Thymus (tissue), 11 donors: ENCODE measurements around the gene PRPSAP1. TPM values are rescaled to one million over a fixed set of nuclear protein-coding genes. Genes with fewer than 3 reads are reported as not detected.

Source experiments
- DNase-seq, 9 donors: peaks; one replicate each; pipeline ENCODE4 v3.0.0-alpha.2; 2013; ENCODE audit warnings: low spot score in 9 of 9, low read depth in 6 of 9, missing footprints in 1 of 9
- H3K27ac ChIP-seq, 2 donors: one replicate each; pipeline ENCODE4 v1.5.1; 2013; ENCODE audit warnings: control low read depth in 1 of 2, low read depth in 1 of 2, low read length in 1 of 2, mild to moderate bottlenecking in 1 of 2, moderate library complexity in 1 of 2
- H3K27me3 ChIP-seq, 2 donors: one replicate each; pipeline ENCODE4 v1.5.1; 2013; ENCODE audit warnings: low read length in 1 of 2; ENCODE audit not compliant: control insufficient read depth in 2 of 2, insufficient read depth in 1 of 2
- H3K36me3 ChIP-seq, 2 donors: one replicate each; pipeline ENCODE4 v1.5.1; 2013; ENCODE audit warnings: low read length in 1 of 2, mild to moderate bottlenecking in 1 of 2, moderate library complexity in 1 of 2; ENCODE audit not compliant: control insufficient read depth in 2 of 2, insufficient read depth in 2 of 2
- H3K4me1 ChIP-seq, 2 donors: one replicate each; pipeline ENCODE4 v1.5.1; 2013; ENCODE audit warnings: low read length in 2 of 2; ENCODE audit not compliant: control insufficient read depth in 2 of 2, insufficient read depth in 2 of 2
- H3K4me3 ChIP-seq, 2 donors: one replicate each; pipeline ENCODE4 v1.5.1; 2013; ENCODE audit warnings: low read length in 2 of 2, control low read depth in 1 of 2, mild to moderate bottlenecking in 1 of 2
- H3K9me3 ChIP-seq, 2 donors: one replicate each; pipeline ENCODE4 v1.5.1; 2013; ENCODE audit warnings: low read length in 1 of 2, mild to moderate bottlenecking in 1 of 2; ENCODE audit not compliant: control insufficient read depth in 2 of 2, insufficient read depth in 1 of 2
- WGBS: extraction: QIAGEN DNeasy Blood & Tissue Kit; methylation state at CpG from one replicate; pipeline ENCODE4 v1.1.7; 2013; 5-methylcytosine and 5-hydroxymethylcytosine counted together
- polyA plus RNA-seq: library from polyadenylated mRNA; stranded (reverse); fragments of 200-250 nt; gene quantifications from one replicate; pipeline ENCODE4 v1.2.3, GENCODE V29; 2013
- total RNA-seq: library from RNA; stranded (reverse); fragments of 120-200 nt; gene quantifications from one replicate; pipeline ENCODE4 v1.2.4, GENCODE V29; 2013
- donor health status: healthy.

Gene PRPSAP1
- total and polyA plus RNA-seq, 2 donors, result 17.3 to 38.5 TPM

- 95% methylated on average over 10 of the region's 10 CpGs for WGBS
- no peaks in the 10 kb centered on the region for H3K4me1 ChIP-seq
- peaks cover 0 to 4% of the 10 kb centered on the region in 2 donors for H3K9me3 ChIP-seq
- H3K27ac ChIP-seq, result no peak overlapping the region
- DNase-seq, result no peak
- H3K36me3 ChIP-seq, result peaks cover 66 to 68% of the 10 kb centered on the region in 2 donors
- H3K4me3 ChIP-seq, result no peak overlapping the region
- H3K27me3 ChIP-seq, result no peaks in the 10 kb centered on the region
These were observed 40.5 kb upstream of the PRPSAP1 start for GRCh38 chr17:76394166-76394565.

GRCh38 chr17:76391200-76391715, 37.5 kb upstream of the PRPSAP1 start:
- H3K4me3 ChIP-seq, result no peak overlapping the region
- no peak overlapping the region for H3K27ac ChIP-seq
- H3K27me3 ChIP-seq, result peaks cover under 1 to 8% of the 10 kb centered on the region in 2 donors
- peaks cover 0 to 4% of the 10 kb centered on the region in 2 donors for H3K4me1 ChIP-seq
- 97% methylated on average over 21 of the region's 21 CpGs for WGBS
- H3K9me3 ChIP-seq, result peaks cover 0 to 4% of the 10 kb centered on the region in 2 donors
- no peak for DNase-seq
- H3K36me3 ChIP-seq, result peaks cover 37 to 40% of the 10 kb centered on the region in 2 donors

- Histone ChIP-seq H3K9me3 (peaks cover 0 to 7% of the 10 kb centered on the region in 2 donors), H3K27ac (no peak overlapping the region)
- 96% methylated on average over 11 of the region's 11 CpGs for WGBS
These were observed 36.3 kb upstream of the PRPSAP1 start for GRCh38 chr17:76390003-76390421.

GRCh38 chr17:76388966-76389888, 35.5 kb upstream of the PRPSAP1 start:
- peaks cover 25 to 29% of the 10 kb centered on the region in 2 donors for H3K36me3 ChIP-seq
- H3K27me3 ChIP-seq, result peaks cover 20 to 27% of the 10 kb centered on the region in 2 donors
- peaks cover 15 to 22% of the 10 kb centered on the region in 2 donors for H3K4me1 ChIP-seq
- no peak overlapping the region for H3K4me3 ChIP-seq
- no peak overlapping the region for H3K27ac ChIP-seq
- WGBS, result 94% methylated on average over 16 of the region's 16 CpGs
- peaks cover 0 to 7% of the 10 kb centered on the region in 2 donors for H3K9me3 ChIP-seq
- no peak for DNase-seq

More at GRCh38 chr17:76390003-76390421, 36.3 kb upstream of the PRPSAP1 start:
- Histone ChIP-seq H3K4me3 (no peak overlapping the region), H3K36me3 (peaks cover 28 to 30% of the 10 kb centered on the region in 2 donors), H3K27me3 (peaks cover 12 to 21% of the 10 kb centered on the region in 2 donors), H3K4me1 (peaks cover 9 to 16% of the 10 kb centered on the region in 2 donors)
- DNase-seq, result no peak

- Histone ChIP-seq H3K27ac (no peak overlapping the region), H3K4me3 (no peak overlapping the region), H3K9me3 (peaks cover 0 to 17% of the 10 kb centered on the region in 2 donors), H3K36me3 (peaks cover 16 to 20% of the 10 kb centered on the region in 2 donors), H3K4me1 (peaks cover 23 to 39% of the 10 kb centered on the region in 2 donors), H3K27me3 (peaks cover 39 to 46% of the 10 kb centered on the region in 2 donors)
- DNase-seq, result no peak
- WGBS, result 98% methylated on average over 31 of the region's 31 CpGs
These were observed 33.5 kb upstream of the PRPSAP1 start for GRCh38 chr17:76386966-76387765.

GRCh38 chr17:76385892-76386786, 32.4 kb upstream of the PRPSAP1 start:
- H3K4me3 ChIP-seq, result peak overlapping the region; percentile 22 to 63
- 53% methylated on average over 52 of the region's 52 CpGs for WGBS
- H3K27ac ChIP-seq, result no peak overlapping the region
- peaks cover 9% of the 10 kb centered on the region in 2 donors for H3K36me3 ChIP-seq
- H3K4me1 ChIP-seq, result peaks cover 23 to 40% of the 10 kb centered on the region in 2 donors
- peaks cover 0 to 17% of the 10 kb centered on the region in 2 donors for H3K9me3 ChIP-seq
- peaks cover 42 to 56% of the 10 kb centered on the region in 2 donors for H3K27me3 ChIP-seq
- peak in 7 of 9 donors; percentile 59 to 85 (median 66) for DNase-seq

- Histone ChIP-seq H3K4me1 (peaks cover 23 to 40% of the 10 kb centered on the region in 2 donors), H3K9me3 (peaks cover 0 to 17% of the 10 kb centered on the region in 2 donors), H3K4me3 (peak overlapping the region; percentile 22 to 63), H3K36me3 (peaks cover under 1 to 4% of the 10 kb centered on the region in 2 donors), H3K27ac (peak overlapping the region in 1 of 2 donors; percentile 65), H3K27me3 (peaks cover 44 to 61% of the 10 kb centered on the region in 2 donors)
- WGBS, result 3% methylated on average over 74 of the region's 74 CpGs
- peak in 2 of 9 donors; percentile 12 to 21 for DNase-seq
These were observed 31.5 kb upstream of the PRPSAP1 start for GRCh38 chr17:76384987-76385891.
